Adrenal gland (tissue), 5 donors: ENCODE measurements around the gene CSNK1A1L.

ENCODE experiments used
- POLR2A ChIP-seq, 2 donors: fragments of 450-650 bp; IDR thresholded peaks; one replicate each; pipeline ENCODE4 v1.6.1; 2017; ENCODE audit warnings: antibody characterized with exemption in 2 of 2, mild to moderate bottlenecking in 2 of 2, moderate library complexity in 1 of 2
- TF ChIP-seq, protein P1 (sequence below), 6 experiments: fragments of 450-650 bp in 4 of 6; fragments of 200-600 bp in 2 of 6; sonication (generic) in 1 of 6; IDR thresholded peaks; 1 replicate in 5 of 6; 2 replicates in 1 of 6; pipeline versions ENCODE4 v1.5.1 to v1.8.0; 2016 to 2021; ENCODE audit warnings: antibody characterized with exemption in 6 of 6, mild to moderate bottlenecking in 2 of 6, moderate library complexity in 1 of 6
- donor health status: DM: no; HTN: no; CAD: no.

DNA sequence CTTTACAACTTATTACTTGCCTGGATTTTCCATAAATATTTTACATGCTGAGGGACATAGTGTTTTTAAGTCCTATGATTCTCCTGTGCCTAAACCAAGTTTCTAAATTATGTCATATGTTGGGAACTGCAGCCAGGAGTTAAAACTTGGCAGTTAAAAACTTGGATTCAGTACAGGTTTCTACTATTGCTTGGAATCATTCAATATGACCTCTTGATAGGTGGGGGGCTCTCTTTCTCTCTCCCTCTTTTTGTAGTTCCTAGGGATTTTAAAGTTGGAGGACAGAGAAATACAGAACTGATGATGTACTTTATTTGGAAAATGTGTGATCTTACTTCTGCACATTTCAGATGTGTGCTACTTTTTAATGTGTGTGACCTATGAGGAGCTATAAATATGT is 4.7 kb downstream of the CSNK1A1L start:
- TF ChIP-seq, protein P1, sequence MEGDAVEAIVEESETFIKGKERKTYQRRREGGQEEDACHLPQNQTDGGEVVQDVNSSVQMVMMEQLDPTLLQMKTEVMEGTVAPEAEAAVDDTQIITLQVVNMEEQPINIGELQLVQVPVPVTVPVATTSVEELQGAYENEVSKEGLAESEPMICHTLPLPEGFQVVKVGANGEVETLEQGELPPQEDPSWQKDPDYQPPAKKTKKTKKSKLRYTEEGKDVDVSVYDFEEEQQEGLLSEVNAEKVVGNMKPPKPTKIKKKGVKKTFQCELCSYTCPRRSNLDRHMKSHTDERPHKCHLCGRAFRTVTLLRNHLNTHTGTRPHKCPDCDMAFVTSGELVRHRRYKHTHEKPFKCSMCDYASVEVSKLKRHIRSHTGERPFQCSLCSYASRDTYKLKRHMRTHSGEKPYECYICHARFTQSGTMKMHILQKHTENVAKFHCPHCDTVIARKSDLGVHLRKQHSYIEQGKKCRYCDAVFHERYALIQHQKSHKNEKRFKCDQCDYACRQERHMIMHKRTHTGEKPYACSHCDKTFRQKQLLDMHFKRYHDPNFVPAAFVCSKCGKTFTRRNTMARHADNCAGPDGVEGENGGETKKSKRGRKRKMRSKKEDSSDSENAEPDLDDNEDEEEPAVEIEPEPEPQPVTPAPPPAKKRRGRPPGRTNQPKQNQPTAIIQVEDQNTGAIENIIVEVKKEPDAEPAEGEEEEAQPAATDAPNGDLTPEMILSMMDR (IDR thresholded peaks at IDR 0.05) = no peak
- TF ChIP-seq POLR2A (IDR thresholded peaks at IDR 0.05) = no peak
